T-helper 1 cell treated with Interleukin-12 subunit alpha and Interleukin-12 subunit beta and Interleukin-4 antibody, amounts not matched to agents 30 μg/mL and 1 μg/mL, for 36 hours (primary cell): ENCODE results near the gene SPON1.

Experiments
- H3K27ac Mint-ChIP-seq: one replicate; pipeline ENCODE4 v1.8.0; 2021; ENCODE audit warnings: mild to moderate bottlenecking, mixed read lengths
- H3K27me3 Mint-ChIP-seq: one replicate; pipeline ENCODE4 v1.8.0; 2021; ENCODE audit warnings: low read depth, mixed read lengths
- H3K36me3 Mint-ChIP-seq: one replicate; pipeline ENCODE4 v1.8.0; 2021; ENCODE audit warnings: low read depth, mixed read lengths
- H3K4me1 Mint-ChIP-seq: one replicate; pipeline ENCODE4 v1.8.0; 2021; ENCODE audit warnings: low read depth, mixed read lengths
- H3K4me3 Mint-ChIP-seq: one replicate; pipeline ENCODE4 v1.8.0; 2021; ENCODE audit warnings: mild to moderate bottlenecking, moderate library complexity, mixed read lengths
- H3K9me3 Mint-ChIP-seq: one replicate; pipeline ENCODE4 v1.8.0; 2021; ENCODE audit warnings: mixed read lengths

Gene SPON1

GRCh38 chr11:14186046-14186775 lies 223.7 kb downstream of the SPON1 start:
- H3K4me3 Mint-ChIP-seq, result no peak overlapping the region
- peaks cover 7% of the 10 kb centered on the region for H3K27me3 Mint-ChIP-seq
- H3K36me3 Mint-ChIP-seq, result no peaks in the 10 kb centered on the region
- no peaks in the 10 kb centered on the region for H3K9me3 Mint-ChIP-seq
- no peaks in the 10 kb centered on the region for H3K4me1 Mint-ChIP-seq
- H3K27ac Mint-ChIP-seq, result no peak overlapping the region

DNA sequence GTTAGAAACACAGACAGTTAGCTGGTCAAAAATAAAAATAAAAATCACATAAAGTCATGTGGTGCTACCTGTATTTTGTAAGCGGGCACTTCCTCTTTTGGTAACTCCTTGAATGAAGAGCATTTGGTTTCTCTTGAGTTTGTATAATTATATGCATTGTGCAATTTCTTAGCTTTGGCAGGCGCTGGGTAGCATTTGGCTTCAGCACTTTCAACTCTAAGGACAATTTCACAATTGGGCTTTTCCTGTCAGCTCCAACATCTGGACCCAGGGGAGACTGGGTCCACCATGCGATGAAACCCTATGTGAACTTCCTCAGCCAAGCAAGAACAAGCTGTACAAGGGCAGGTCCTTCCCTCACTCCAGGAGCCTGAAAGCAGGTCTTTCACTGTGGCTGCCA lies 227.4 kb downstream of the SPON1 start:
- no peak overlapping the region for H3K4me3 Mint-ChIP-seq
- H3K27me3 Mint-ChIP-seq, result peaks cover 10% of the 10 kb centered on the region
- no peaks in the 10 kb centered on the region for H3K36me3 Mint-ChIP-seq
- H3K4me1 Mint-ChIP-seq, result peaks cover 2% of the 10 kb centered on the region
- H3K27ac Mint-ChIP-seq, result no peak overlapping the region
- no peaks in the 10 kb centered on the region for H3K9me3 Mint-ChIP-seq

- H3K4me1 Mint-ChIP-seq, result peaks cover 2% of the 10 kb centered on the region
- no peak overlapping the region for H3K27ac Mint-ChIP-seq
- no peak overlapping the region for H3K4me3 Mint-ChIP-seq
- H3K36me3 Mint-ChIP-seq, result no peaks in the 10 kb centered on the region
- peaks cover 10% of the 10 kb centered on the region for H3K27me3 Mint-ChIP-seq
- H3K9me3 Mint-ChIP-seq, result no peaks in the 10 kb centered on the region
These were observed 228.7 kb downstream of the SPON1 start for GRCh38 chr11:14190992-14191778.

GRCh38 chr11:14193644-14194043 lies 231.1 kb downstream of the SPON1 start:
- Mint-ChIP-seq H3K27ac (no peak overlapping the region), H3K4me3 (no peak overlapping the region), H3K9me3 (no peaks in the 10 kb centered on the region), H3K36me3 (no peaks in the 10 kb centered on the region), H3K27me3 (peaks cover 13% of the 10 kb centered on the region), H3K4me1 (peaks cover 2% of the 10 kb centered on the region)

DNA sequence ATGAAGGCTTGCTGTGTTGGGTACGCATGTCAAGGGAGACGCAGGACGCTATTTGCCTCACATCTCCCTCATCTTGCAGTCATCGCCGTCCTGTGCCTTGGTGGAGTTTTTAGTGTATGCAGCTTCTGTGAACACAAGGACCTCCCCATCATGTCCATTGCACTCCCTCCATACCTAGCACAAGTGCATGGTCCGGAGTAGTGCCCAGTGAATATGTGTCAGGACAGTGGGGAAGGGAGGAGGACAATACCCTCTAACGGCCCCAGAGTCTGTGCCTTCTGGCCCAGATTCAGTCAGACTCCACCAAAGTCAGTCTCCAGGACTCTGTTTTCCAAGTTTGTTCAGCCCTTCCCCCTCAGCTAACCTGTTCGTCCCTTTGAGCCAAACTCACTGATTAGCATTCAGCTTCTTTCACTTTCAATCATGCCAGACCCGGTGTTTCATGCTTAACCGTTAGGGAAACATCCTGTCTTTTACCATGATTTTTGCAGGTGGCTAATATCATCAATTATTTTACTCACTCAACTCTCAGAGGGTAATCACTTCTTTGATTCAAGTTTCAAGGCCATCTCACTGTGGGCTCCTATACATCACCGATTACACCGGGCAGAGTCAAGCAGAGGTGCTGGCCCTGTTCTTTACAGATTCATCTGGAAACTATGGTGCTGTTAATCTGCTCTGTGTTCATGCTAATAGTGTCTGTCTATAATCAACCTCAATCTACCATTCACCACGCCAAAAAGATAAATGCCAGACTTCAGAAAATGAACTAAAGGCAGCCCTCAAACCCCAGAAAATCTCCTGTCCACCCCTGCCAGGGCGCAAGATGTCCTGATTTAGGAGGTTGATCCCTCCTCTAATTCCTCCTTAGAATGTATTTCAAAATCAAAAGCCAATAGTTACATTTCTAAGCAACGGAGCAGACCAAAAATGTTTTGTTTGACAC lies 240.0 kb downstream of the SPON1 start:
- H3K4me1 Mint-ChIP-seq, result no peaks in the 10 kb centered on the region
- H3K36me3 Mint-ChIP-seq, result no peaks in the 10 kb centered on the region
- no peaks in the 10 kb centered on the region for H3K9me3 Mint-ChIP-seq
- H3K27ac Mint-ChIP-seq, result no peak overlapping the region
- no peak overlapping the region for H3K4me3 Mint-ChIP-seq
- H3K27me3 Mint-ChIP-seq, result peaks cover 9% of the 10 kb centered on the region

GRCh38 chr11:14203321-14203720 lies 240.8 kb downstream of the SPON1 start:
- peaks cover 7% of the 10 kb centered on the region for H3K27me3 Mint-ChIP-seq
- no peak overlapping the region for H3K4me3 Mint-ChIP-seq
- H3K36me3 Mint-ChIP-seq, result no peaks in the 10 kb centered on the region
- no peaks in the 10 kb centered on the region for H3K9me3 Mint-ChIP-seq
- no peak overlapping the region for H3K27ac Mint-ChIP-seq
- H3K4me1 Mint-ChIP-seq, result no peaks in the 10 kb centered on the region

- no peak overlapping the region for H3K27ac Mint-ChIP-seq
- no peaks in the 10 kb centered on the region for H3K4me1 Mint-ChIP-seq
- H3K4me3 Mint-ChIP-seq, result no peak overlapping the region
- H3K9me3 Mint-ChIP-seq, result no peaks in the 10 kb centered on the region
- H3K27me3 Mint-ChIP-seq, result peaks cover 16% of the 10 kb centered on the region
- no peaks in the 10 kb centered on the region for H3K36me3 Mint-ChIP-seq
These were observed 250.5 kb downstream of the SPON1 start for GRCh38 chr11:14212986-14213385.

DNA sequence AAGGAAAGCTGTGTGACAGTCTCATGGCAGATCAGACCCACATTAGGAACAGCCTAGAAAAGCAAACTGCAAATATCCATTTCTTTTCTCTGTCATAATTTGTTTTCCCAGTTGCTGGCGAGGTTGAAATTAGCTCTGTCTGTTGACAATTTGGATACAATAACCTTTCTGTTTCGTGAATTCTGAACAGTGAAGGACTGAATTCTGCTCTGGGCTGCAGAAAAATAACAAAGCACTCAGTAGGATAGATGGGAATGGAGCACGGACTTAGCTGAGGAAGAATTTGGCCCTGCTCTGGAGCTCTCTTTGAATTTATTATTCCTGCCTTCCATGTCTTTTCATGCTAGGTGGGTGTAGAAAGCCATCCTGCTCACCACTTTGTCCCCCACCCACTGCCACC lies 256.2 kb downstream of the SPON1 start:
- no peaks in the 10 kb centered on the region for H3K36me3 Mint-ChIP-seq
- H3K4me3 Mint-ChIP-seq, result no peak overlapping the region
- no peak overlapping the region for H3K27ac Mint-ChIP-seq
- no peaks in the 10 kb centered on the region for H3K9me3 Mint-ChIP-seq
- H3K27me3 Mint-ChIP-seq, result peaks cover 15% of the 10 kb centered on the region
- no peaks in the 10 kb centered on the region for H3K4me1 Mint-ChIP-seq

GRCh38 chr11:14223636-14224288 lies 261.2 kb downstream of the SPON1 start:
- Mint-ChIP-seq H3K9me3 (no peaks in the 10 kb centered on the region), H3K27ac (no peak overlapping the region), H3K4me3 (no peak overlapping the region), H3K36me3 (no peaks in the 10 kb centered on the region), H3K27me3 (peaks cover 15% of the 10 kb centered on the region), H3K4me1 (peaks cover 3% of the 10 kb centered on the region)

DNA sequence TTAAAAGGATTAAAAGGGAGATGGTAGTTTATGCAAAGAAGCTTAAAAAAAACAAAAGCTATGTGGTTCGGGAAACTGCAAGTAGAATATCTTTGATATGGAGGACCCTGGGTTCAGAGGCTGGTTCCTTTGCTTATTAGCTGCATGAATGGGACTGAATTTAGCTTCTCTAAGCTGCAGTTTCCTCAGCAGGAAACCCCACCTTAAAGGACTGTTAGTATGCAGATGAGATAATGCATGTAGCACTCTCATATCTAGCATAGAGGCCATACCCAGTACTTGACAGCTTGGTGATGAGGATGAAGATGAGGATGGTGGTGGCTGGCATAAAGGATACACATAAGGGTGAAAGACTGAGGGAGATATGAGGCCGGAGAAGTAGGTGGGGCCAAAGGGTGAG lies 261.9 kb downstream of the SPON1 start:
- peaks cover 10% of the 10 kb centered on the region for H3K27me3 Mint-ChIP-seq
- H3K4me1 Mint-ChIP-seq, result peaks cover 3% of the 10 kb centered on the region
- no peaks in the 10 kb centered on the region for H3K9me3 Mint-ChIP-seq
- H3K4me3 Mint-ChIP-seq, result no peak overlapping the region
- H3K36me3 Mint-ChIP-seq, result no peaks in the 10 kb centered on the region
- H3K27ac Mint-ChIP-seq, result no peak overlapping the region

GRCh38 chr11:14225666-14226065 lies 263.1 kb downstream of the SPON1 start:
- Mint-ChIP-seq H3K4me1 (peaks cover 3% of the 10 kb centered on the region), H3K9me3 (no peaks in the 10 kb centered on the region), H3K36me3 (no peaks in the 10 kb centered on the region), H3K4me3 (no peak overlapping the region), H3K27me3 (peaks cover 10% of the 10 kb centered on the region), H3K27ac (no peak overlapping the region)

- no peaks in the 10 kb centered on the region for H3K9me3 Mint-ChIP-seq
- no peak overlapping the region for H3K27ac Mint-ChIP-seq
- H3K4me1 Mint-ChIP-seq, result peaks cover 3% of the 10 kb centered on the region
- no peaks in the 10 kb centered on the region for H3K36me3 Mint-ChIP-seq
- H3K4me3 Mint-ChIP-seq, result no peak overlapping the region
- H3K27me3 Mint-ChIP-seq, result peaks cover 17% of the 10 kb centered on the region
These were observed 265.8 kb downstream of the SPON1 start for GRCh38 chr11:14228356-14228755.

GRCh38 chr11:14229472-14229871 lies 266.9 kb downstream of the SPON1 start:
- Mint-ChIP-seq H3K36me3 (no peaks in the 10 kb centered on the region), H3K27me3 (peaks cover 12% of the 10 kb centered on the region), H3K4me1 (peaks cover 3% of the 10 kb centered on the region), H3K9me3 (no peaks in the 10 kb centered on the region), H3K4me3 (no peak overlapping the region), H3K27ac (no peak overlapping the region)

- no peak overlapping the region for H3K4me3 Mint-ChIP-seq
- H3K27me3 Mint-ChIP-seq, result peaks cover 7% of the 10 kb centered on the region
- no peaks in the 10 kb centered on the region for H3K9me3 Mint-ChIP-seq
- no peak overlapping the region for H3K27ac Mint-ChIP-seq
- no peaks in the 10 kb centered on the region for H3K4me1 Mint-ChIP-seq
- H3K36me3 Mint-ChIP-seq, result no peaks in the 10 kb centered on the region
These were observed 267.9 kb downstream of the SPON1 start for GRCh38 chr11:14230407-14230806.
